Measurements from ENCODE around the gene TMEM87B. TPM values are rescaled to one million over a fixed set of nuclear protein-coding genes. Genes with fewer than 3 reads are reported as not detected.
A peak's percentile ranks its signal among the peaks of the same experiment; 100 is the strongest.

Gene TMEM87B, protein sequence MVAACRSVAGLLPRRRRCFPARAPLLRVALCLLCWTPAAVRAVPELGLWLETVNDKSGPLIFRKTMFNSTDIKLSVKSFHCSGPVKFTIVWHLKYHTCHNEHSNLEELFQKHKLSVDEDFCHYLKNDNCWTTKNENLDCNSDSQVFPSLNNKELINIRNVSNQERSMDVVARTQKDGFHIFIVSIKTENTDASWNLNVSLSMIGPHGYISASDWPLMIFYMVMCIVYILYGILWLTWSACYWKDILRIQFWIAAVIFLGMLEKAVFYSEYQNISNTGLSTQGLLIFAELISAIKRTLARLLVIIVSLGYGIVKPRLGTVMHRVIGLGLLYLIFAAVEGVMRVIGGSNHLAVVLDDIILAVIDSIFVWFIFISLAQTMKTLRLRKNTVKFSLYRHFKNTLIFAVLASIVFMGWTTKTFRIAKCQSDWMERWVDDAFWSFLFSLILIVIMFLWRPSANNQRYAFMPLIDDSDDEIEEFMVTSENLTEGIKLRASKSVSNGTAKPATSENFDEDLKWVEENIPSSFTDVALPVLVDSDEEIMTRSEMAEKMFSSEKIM
- 12.6 TPM for polyA plus RNA-seq (2012; ENCODE audit: insufficient read depth, insufficient read length)

DNA sequence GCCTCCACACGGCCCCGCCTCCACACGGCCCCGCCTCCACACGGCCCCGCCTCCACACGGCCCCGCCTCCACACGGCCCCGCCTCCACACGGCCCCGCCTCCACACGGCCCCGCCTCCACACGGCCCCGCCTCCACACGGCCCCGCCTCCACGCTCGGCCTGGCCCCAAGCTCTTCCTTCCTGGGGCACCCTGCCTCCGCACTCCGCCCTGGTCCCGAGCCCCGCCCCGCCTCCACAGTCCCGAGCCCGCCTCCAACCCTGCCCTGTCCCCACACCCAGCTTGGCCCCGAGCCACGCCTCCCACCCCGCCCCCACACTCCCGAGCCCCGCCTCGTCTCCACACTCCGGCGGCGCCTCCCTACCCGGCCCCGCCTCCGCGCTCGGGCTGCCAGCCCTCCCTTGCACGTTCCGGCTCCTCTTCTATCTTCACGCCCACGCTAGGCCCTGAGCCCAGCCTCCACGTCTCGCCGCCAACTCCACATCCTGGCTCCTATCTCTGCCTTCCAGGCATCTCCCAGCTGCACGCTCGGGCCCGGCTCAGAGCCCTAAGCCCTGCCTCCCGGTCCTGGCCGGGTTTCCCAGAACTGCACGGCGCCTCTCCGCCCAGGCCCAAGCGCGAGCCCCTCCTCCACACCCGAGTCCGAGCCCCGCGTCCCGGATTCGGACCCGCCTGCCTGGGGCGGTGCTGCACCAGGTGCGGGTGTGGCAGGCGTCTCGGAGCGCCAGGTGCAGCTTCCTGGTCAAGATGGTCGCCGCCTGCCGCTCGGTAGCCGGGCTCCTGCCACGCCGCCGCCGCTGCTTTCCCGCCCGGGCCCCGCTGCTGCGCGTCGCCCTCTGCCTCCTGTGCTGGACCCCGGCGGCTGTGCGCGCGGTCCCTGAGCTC is at the start of gene TMEM87B:
Gene TMEM87B (plus strand): TSS at position 423 of the 883 bp plus-strand sequence. CDS start 323 bp downstream, at position 746.
- peak within 1 kb of the TSS; percentile 82 for H3K4me3 ChIP-seq (ENCODE audit: low read length)
- DNase-seq (ENCODE audit: low read depth, low spot score), result peak; percentile 92

DNA sequence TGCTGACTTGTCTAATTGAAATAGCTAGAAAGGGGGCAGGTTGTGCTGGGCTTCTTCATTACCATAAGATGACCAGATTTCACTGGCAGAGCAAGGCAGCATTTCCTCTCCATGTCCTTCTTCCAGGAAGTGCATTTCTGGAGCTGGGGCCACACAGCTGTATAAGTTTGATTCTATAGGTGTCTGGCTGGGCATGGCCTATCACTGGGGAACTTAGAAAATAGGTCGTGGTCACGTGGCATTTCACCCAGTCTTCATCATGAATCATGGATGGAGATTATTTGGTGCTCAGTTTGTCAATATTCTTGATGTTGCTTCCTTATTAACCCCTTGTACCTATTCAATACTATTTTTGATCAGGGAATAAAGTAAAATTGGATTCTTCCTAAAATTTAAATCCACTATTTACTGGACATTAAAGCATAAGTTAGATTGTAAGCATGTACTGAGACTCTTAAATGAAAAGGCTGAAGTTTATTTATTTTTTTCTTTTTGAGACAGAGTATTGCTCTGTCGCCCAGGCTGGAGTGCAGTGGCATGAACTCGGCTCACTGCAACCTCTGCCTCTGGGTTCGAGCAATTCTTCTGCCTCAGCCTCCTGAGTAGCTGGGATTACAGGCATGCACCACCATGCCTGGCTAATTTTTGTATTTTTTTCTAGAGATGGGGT is 49.5 kb upstream of the TMEM87B start:
- H3K4me3 ChIP-seq (ENCODE audit: low read length), result no peak overlapping the region
- DNase-seq (ENCODE audit: low read depth, low spot score), result no peak

DNA sequence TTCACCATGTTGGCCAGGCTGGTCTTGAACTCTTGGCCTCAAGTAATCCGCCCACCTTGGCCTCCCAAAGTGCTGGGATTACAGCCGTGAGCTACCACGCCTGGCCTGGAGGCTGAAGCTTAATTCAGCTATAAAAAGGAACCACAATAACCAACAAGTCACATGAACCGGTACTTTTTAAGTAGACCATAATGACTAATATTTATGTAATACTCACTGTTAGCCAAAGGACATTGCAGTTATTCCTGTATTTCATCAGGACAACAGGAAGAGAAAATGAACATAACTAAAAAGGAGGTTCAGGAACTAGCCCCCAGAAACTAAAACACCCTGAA is 49.0 kb upstream of the TMEM87B start:
- H3K4me3 ChIP-seq (ENCODE audit: low read length), result no peak overlapping the region
- DNase-seq (ENCODE audit: low read depth, low spot score), result no peak

DNA sequence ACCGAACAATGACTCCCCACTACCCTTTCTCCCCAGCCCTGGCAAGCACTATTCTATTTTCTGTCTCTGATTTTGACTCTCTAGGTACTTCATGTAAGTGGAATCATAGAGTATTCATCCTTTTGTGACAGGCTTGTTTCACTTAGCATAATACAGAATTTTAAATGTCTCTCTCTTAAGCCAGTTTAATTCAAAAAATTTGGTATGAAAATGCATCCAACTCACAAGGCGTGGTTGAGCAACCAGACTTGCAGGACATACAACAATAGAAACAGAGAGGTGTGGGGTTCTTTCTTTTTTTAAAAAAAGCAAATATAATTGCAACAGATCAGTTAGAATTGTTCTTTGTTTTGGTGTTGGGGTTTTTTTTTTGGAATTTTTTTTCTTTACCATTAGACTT is 47.6 kb upstream of the TMEM87B start:
- H3K4me3 ChIP-seq (ENCODE audit: low read length), result no peak overlapping the region
- DNase-seq (ENCODE audit: low read depth, low spot score), result no peak

DNA sequence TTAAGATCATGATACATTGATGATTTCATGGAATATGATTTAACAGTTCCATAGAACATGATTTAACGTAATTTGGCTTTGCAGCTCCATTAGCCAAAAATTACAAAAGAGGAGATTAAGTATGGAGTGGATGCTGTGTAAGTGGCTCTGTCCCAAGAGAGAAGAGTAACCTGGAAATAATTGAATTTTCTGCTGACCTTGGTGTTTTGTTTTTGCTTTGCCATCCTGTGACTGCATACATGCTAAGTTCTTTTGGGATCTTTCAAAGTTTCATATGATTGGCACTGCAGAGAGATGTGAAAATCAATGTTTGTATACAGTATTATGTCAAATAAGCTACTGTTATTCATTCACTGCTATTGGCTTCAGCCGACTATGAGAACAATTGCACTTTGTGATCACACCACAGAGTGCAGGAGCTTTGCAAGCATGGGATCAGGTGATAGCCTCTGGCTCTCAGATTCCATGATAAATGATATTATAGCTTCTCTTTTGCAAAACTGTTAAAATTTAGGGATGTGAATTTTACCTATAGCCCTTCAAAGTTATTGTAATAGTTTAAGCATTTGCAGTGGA is 46.1 kb upstream of the TMEM87B start:
- no peak overlapping the region for H3K4me3 ChIP-seq (ENCODE audit: low read length)
- no peak for DNase-seq (ENCODE audit: low read depth, low spot score)

DNA sequence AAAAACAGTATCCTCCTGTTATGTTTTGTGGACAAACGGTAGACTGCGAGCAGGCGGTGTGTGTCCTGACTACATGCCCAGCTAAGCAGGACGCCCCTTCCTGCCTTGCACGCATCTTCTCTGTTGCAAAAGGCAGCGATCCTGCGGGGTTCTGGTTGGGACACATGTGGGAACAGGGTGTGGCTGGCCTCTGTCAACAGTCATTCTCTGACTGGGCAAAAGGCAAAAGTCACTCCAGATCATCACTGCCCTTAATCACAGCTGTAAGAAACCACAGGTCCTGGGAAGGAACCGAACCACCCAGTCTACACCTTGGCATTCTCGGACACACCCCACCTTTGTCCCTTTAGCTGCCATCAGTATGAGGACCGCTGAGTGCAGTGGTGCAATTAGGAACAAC is 44.3 kb upstream of the TMEM87B start:
- H3K4me3 ChIP-seq (ENCODE audit: low read length), result no peak overlapping the region
- DNase-seq (ENCODE audit: low read depth, low spot score), result no peak

DNA sequence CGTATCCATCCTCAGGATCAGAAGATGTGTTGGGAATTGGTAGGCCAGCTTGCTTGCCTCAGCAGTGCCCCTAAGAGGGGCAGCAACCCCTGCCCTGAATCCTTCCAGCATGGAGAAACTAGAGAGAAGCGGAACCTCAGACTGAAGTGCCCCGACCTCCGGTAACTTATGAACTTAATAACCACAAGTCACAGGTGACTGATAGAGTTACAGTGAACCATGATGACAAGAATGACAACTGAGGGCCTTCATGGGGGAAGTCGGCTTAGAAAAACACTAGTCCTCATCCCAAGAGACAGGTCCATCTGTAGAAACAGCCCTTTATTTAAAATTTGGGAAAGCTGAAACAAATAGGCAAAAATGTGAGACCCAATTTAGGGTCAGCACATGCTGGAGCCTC is 42.5 kb upstream of the TMEM87B start:
- DNase-seq (ENCODE audit: low read depth, low spot score), result no peak
- no peak overlapping the region for H3K4me3 ChIP-seq (ENCODE audit: low read length)

DNA sequence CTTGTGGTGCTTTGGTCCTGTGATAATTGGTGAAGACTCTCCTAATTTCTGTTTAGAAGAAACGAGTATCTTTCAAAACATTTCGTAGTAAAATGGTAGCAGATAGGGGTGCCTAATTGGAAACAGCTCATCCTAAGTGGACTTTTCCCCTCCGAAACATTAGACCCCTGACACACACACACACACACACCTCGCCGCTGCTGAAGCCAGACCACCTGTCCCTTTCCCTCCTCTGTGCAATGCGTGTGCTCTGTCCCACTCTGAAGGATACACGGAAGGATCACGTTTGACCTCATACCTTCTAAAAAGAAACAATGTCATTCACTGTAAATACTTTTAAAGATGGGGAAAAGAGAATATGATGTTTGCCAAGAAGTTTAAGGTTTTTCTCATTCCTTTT is 36.2 kb upstream of the TMEM87B start:
- no peak for DNase-seq (ENCODE audit: low read depth, low spot score)
- H3K4me3 ChIP-seq (ENCODE audit: low read length), result no peak overlapping the region

DNA sequence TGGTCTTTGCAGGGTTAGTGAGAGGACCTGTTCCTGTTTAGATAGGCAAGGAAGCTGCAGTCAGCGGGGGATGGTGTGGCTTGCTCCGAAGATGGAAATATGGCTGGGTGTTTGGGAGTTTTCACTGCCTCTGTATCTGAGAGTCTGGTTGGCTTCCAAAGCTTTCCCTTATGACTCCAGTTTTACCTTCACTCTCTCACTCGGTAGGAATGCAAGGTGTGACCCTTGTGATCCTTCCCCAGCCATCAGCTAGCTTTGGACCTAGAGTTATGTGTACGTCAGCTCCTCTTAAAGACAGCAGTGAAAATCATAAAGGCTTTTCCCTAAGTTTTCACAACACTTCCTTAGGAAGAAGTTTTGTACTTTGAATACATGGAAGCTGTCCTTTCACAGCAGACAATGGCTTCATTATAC is 35.5 kb upstream of the TMEM87B start:
- no peak for DNase-seq (ENCODE audit: low read depth, low spot score)
- no peak overlapping the region for H3K4me3 ChIP-seq (ENCODE audit: low read length)

DNA sequence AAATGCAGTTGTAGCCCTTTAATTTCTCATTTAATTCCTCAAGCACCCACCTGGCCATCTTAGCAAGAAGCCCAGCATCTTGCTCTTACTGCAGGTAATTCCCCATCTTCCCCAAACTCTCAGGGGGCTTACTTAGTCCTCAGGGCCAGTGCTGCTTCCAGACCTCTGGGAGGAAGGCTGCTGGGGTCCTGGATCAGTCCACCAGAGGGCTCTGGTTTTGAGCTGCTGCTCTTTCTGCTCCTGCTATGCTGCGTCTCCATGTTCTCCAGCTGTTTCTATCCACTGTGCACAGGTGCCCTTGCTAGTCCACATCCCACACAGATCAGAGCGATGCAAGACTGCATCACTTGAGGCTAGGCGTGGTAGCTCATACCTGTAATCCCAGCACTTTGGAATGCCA is 34.5 kb upstream of the TMEM87B start:
- no peak for DNase-seq (ENCODE audit: low read depth, low spot score)
- H3K4me3 ChIP-seq (ENCODE audit: low read length), result no peak overlapping the region

DNA sequence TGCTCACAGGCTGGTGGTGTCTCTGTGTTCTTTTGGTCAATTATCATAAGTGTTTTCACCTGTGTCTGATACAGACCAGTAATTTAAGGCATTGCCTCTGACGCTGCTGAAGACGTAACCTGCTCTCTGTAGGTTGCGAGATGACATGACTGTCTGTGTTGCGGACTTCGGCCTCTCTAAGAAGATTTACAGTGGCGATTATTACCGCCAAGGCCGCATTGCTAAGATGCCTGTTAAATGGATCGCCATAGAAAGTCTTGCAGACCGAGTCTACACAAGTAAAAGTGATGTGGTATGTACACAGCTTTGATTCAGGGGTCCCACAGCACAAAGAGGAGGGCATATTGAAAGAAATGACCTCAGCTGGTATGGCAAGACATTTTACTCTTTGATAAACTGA is 33.8 kb upstream of the TMEM87B start:
- H3K4me3 ChIP-seq (ENCODE audit: low read length), result no peak overlapping the region
- DNase-seq (ENCODE audit: low read depth, low spot score), result no peak

DNA sequence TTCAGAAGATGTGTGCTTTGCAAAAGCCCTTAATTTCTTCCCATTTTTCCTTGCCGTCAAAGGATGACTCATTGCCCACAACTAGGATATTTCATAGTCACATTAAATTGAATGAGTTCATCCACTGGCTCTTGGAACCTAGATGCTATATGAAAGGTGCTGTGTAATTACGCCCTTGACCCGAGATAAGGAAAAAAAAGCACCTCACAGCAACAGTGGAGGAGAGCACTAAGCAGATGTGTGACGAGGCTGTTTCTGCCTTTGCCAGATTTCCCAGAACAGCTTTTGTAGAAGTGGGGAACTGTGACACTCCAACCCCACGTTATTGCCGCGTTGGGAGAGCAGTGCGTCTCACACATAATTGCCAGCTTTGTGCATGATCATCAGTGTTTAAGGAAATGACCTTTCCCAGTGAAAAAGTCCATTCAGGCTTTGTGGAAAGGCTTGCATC is 33.3 kb upstream of the TMEM87B start:
- no peak for DNase-seq (ENCODE audit: low read depth, low spot score)
- H3K4me3 ChIP-seq (ENCODE audit: low read length), result no peak overlapping the region

DNA sequence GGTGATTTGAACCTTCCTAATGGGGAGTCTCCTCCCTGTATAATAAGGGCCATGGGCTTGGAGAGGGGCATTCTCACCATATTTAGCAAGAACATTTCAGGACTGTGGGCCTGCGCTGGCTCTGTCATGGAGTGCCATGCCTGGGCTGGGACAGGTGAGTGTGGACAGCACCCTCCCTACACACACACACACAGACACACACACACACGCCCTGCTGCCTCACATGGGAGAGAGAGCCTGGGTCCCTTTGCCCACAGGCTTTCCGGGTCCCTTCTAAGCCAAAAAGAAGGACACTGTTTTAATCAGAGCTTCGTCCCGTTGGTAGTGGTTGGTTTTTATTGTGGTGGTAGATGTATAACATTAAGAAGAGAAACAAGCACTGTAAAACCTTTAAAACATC is 31.4 kb upstream of the TMEM87B start:
- H3K4me3 ChIP-seq (ENCODE audit: low read length), result no peak overlapping the region

DNA sequence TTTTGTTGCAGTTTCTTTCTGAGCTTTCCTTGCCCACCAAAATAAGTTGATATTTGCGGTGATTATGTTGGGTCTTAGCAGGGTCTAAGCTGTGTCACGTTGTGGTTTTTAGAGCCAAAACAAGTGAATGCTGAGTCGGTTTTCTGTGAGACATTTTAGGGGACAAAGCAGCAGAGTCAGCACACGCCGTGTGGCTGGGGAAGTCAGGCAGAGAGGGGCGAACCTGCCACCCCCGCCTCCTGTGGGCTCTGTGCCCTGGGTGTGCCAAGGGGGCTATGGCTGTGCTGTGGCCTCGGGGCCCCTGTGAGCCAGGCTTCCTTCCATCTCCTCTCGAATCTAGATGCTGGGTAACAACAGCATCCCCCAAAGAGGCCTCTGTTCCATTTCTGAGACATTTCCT is 30.8 kb upstream of the TMEM87B start:
- H3K4me3 ChIP-seq (ENCODE audit: low read length), result no peak overlapping the region
- no peak for DNase-seq (ENCODE audit: low read depth, low spot score)

More for the DNA sequence above, 31.4 kb upstream of the TMEM87B start:
- no peak for DNase-seq (ENCODE audit: low read depth, low spot score)

DNA sequence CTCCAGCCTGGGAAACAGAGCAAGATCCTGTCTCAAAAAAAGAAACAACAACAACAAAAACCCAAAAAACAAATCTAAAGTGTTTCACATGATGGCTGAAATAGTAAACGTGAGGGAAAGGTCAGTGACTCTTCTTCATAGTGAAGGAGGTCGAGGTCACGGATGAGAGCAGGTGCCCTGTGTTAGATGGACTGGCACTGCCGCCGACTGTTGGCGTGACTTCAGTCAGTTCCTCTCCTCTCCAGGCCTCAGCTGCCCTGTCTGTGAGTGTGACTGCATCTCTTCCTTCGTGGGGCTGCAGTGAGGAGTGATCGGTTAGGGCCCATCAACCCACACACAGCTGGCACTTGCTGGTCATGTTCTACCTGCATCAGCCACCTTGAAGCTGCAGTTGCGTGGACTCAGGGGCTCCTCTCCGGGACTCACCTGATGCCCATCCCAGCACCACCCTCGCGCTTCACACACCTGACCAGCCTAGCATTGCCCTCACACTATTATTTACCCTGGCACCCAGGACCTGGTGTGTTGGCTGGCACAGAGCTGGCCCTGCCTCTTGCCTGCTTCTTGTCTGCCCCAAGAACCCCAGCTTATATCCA is 30.1 kb upstream of the TMEM87B start:
- DNase-seq (ENCODE audit: low read depth, low spot score), result no peak
- H3K4me3 ChIP-seq (ENCODE audit: low read length), result no peak overlapping the region

DNA sequence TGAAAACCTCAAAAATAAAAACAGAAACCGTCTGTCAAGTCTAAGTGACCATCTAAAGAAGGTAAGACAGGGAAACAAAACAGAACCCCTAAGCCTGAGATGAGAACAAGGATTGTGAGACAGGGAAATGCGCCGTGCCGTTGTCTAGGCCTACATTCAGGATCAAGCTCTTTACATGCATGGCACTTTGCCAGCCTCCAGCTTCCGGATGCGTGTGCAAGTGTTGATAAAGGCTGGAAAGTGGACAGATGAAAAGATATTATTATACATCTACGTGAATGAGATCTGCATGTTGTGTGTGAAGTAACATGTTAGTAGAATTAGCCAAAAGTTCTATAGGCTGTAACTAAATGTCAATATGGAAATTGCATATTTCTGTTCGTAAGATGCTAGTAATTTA is 28.6 kb upstream of the TMEM87B start:
- no peak for DNase-seq (ENCODE audit: low read depth, low spot score)
- no peak overlapping the region for H3K4me3 ChIP-seq (ENCODE audit: low read length)

DNA sequence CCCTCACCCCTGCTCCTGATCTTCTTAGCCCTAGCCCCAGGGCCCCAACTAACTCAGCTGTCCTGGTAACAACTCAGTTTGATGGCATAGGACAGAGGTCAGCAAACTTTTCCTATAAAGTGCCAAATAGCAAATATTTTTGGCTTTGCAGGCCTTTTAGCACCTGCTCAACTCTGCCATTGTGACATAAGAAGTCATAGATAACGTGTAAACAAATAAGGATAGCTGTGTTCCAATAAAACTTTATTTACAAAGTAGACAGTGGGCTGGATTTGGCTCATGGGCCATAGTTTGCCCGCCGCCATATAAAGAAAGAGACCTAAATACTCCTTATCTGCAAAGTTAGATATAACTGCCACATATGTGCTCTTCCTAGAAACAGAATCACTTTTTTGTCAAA is 27.3 kb upstream of the TMEM87B start:
- no peak overlapping the region for H3K4me3 ChIP-seq (ENCODE audit: low read length)
- DNase-seq (ENCODE audit: low read depth, low spot score), result no peak

DNA sequence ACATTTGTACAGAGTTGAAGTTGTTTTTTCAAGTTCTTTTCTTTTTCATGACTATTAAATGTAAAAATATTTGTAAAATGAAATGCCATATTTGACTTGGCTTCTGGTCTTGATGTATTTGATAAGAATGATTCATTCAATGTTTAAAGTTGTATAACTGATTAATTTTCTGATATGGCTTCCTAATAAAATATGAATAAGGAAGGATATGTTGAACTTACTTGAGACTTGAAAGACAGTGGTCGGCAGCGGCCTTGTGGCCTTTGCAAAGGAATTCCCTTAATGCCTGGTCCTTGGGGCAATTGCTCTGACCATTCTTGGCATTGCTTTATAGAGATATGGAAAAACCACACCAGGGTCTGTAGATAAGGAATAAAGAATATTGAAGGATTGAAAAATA is 25.9 kb upstream of the TMEM87B start:
- no peak overlapping the region for H3K4me3 ChIP-seq (ENCODE audit: low read length)
- DNase-seq (ENCODE audit: low read depth, low spot score), result no peak
